Activated CD4-positive, alpha-beta memory T cell treated with anti-CD3 and anti-CD28 coated beads for 36 hours (primary cell): ENCODE data around the gene ITIH4. TPM values are rescaled to one million over a fixed set of nuclear protein-coding genes. Genes with fewer than 3 reads are reported as not detected.

ENCODE experiments used
- CTCF ChIA-PET: fragments of 350-600 bp; sonication (Branson Sonifier 250); formaldehyde crosslinking; loops from one replicate; lab custom pipeline; 2021; ENCODE audit warnings: antibody characterized with exemption, inconsistent platforms; lab: Charles Lee
- POLR2A ChIA-PET: fragments of 350-600 bp; sonication (Branson Sonifier 250); formaldehyde crosslinking; loops from one replicate; lab custom pipeline; 2021; ENCODE audit warnings: antibody characterized with exemption; lab: Charles Lee
- DNase-seq: peaks from one replicate; pipeline ENCODE4 v3.0.0-alpha.2; 2020
- H3K27ac Mint-ChIP-seq: one replicate; pipeline ENCODE4 v1.8.0; 2021; ENCODE audit warnings: mixed read lengths
- H3K27me3 Mint-ChIP-seq: one replicate; pipeline ENCODE4 v1.8.0; 2021; ENCODE audit warnings: mixed read lengths
- H3K36me3 Mint-ChIP-seq: one replicate; pipeline ENCODE4 v1.8.0; 2021; ENCODE audit warnings: mixed read lengths
- H3K4me1 Mint-ChIP-seq: one replicate; pipeline ENCODE4 v1.8.0; 2021; ENCODE audit warnings: low read depth, mixed read lengths
- H3K4me3 Mint-ChIP-seq: one replicate; pipeline ENCODE4 v1.8.0; 2021; ENCODE audit warnings: mild to moderate bottlenecking, mixed read lengths
- H3K9me3 Mint-ChIP-seq: one replicate; pipeline ENCODE4 v1.8.0; 2021; ENCODE audit warnings: mixed read lengths
- intact Hi-C: fragments of 100-400 bp; cut with micrococcal nuclease; formaldehyde crosslinking; loops from one replicate; pipeline ENCODE4 v1.15.1; 2023
- total RNA-seq, 2 experiments: library from RNA; stranded (reverse); gene quantifications; one replicate each; pipeline ENCODE4 v1.2.3, GENCODE V29; 2021

The ITIH4 gene
- total RNA-seq, 2 experiments from 2014 or later: 4.3 to 6.3 TPM

DNA sequence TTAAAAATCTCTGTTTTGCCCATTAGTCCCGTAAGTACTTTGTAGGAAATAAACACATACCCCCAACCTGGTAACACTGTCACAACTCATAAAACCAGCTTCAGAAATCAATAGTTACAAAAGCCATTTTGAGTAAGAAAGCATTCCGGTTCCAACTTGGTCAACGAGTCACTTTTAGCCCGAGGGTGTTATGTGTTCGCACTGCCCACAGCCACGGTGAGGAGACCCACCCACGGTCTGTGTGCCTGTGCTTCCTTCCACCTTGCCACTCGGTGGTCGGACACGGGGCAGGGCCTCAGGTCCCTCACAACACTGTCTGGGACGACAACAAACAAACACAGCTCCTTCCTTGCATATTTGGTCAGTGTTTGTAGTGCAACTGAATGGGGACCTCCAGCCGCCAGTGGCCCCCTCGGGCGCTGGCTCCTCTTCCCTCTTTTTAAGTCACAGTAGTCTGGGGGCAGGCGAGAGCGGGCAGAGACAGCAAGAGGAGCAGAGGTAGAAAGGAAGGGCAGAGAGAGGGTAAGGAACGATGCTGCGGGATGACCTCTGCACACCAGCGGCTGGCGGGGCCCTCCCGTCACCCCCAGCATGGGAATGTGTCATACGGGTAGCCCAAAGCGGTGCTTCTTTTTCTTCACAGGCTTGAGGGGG lies 9.5 kb upstream of the ITIH4 start:
- peaks cover 24% of the 10 kb centered on the region for H3K4me1 Mint-ChIP-seq
- H3K27me3 Mint-ChIP-seq: no peaks in the 10 kb centered on the region
- intact Hi-C loops: no loop called here
- no peak for DNase-seq
- ChIA-PET CTCF (interaction anchor here (0.6 kb wide), 1 partner anchor 53 kb away, joined by 4 read pairs; no protein-coding TSS in a partner anchor), POLR2A (no interaction called here)
- peaks cover 4% of the 10 kb centered on the region for H3K36me3 Mint-ChIP-seq
- no peak overlapping the region for H3K4me3 Mint-ChIP-seq
- no peak overlapping the region for H3K27ac Mint-ChIP-seq
- no peaks in the 10 kb centered on the region for H3K9me3 Mint-ChIP-seq

DNA sequence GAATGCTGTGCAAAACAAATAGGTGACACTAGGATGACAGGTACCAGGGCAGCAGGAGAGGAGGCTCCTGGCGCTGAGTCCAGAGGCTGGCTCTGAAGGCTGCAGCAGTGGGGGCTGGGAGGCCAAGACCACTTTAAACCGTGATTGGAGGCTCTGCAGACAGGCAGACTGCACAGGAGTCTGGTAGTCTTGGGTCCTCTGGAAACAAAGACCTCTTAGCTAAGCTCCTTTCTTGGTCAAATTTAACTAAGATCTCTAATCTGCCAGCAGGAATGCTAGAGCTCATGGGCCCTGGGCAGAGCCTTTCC lies 8.8 kb upstream of the ITIH4 start:
- Mint-ChIP-seq H3K36me3 (peaks cover 4% of the 10 kb centered on the region), H3K27me3 (no peaks in the 10 kb centered on the region), H3K27ac (no peak overlapping the region), H3K9me3 (no peaks in the 10 kb centered on the region), H3K4me3 (no peak overlapping the region), H3K4me1 (peaks cover 24% of the 10 kb centered on the region)
- intact Hi-C loops: no loop called here
- POLR2A ChIA-PET: no interaction called here
- CTCF ChIA-PET: interaction anchor here (0.6 to 2.7 kb wide), 2 partner anchors 18 to 54 kb away, joined by 4 to 12 read pairs; no protein-coding TSS in a partner anchor
- DNase-seq: no peak

DNA sequence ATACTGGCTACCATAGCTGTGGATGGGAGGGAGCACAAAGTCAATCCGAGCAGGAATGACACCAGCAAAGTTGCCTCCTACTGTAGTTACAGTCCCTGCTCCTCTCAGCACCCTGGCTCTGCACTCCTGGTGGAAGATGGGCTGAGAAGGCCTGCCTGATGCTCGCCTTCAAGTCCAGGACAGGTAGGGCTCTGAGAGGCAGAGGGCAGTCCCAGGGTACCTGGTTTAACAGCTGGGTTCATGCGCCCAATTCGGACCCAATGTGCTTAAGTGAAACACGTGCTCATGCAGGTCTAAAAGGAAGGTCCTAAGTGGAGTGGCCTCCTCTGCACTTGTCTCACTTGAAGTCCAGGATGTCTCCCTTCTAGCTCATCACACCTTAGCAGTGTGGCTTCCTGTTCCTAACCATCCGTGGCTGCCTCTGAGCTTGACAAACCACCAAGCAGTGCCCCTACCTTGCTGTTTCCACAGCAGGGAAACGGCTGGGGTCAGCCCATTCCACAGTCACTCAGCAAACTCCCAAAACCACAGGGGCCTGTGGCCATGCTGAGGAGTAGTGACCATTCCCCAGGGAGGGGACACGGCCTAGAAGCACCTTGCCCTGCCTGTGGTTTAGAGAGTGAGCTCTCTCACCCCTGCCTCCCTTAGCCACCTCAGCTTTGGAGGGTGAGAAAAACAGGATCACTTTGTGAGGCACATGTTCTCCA lies 8.2 kb upstream of the ITIH4 start:
- H3K4me1 Mint-ChIP-seq: peaks cover 24% of the 10 kb centered on the region
- H3K4me3 Mint-ChIP-seq: no peak overlapping the region
- H3K27me3 Mint-ChIP-seq: no peaks in the 10 kb centered on the region
- no peaks in the 10 kb centered on the region for H3K9me3 Mint-ChIP-seq
- H3K27ac Mint-ChIP-seq: no peak overlapping the region
- peak; percentile 30 for DNase-seq
- H3K36me3 Mint-ChIP-seq: peaks cover 4% of the 10 kb centered on the region
- ChIA-PET CTCF (interaction anchor here (2.7 kb wide), 1 partner anchor 18 kb away, joined by 12 read pairs; no protein-coding TSS in a partner anchor), POLR2A (interaction anchor here (0.9 kb wide), 1 partner anchor 47 kb away, joined by 3 read pairs; no protein-coding TSS in a partner anchor)
- intact Hi-C loops: no loop called here

DNA sequence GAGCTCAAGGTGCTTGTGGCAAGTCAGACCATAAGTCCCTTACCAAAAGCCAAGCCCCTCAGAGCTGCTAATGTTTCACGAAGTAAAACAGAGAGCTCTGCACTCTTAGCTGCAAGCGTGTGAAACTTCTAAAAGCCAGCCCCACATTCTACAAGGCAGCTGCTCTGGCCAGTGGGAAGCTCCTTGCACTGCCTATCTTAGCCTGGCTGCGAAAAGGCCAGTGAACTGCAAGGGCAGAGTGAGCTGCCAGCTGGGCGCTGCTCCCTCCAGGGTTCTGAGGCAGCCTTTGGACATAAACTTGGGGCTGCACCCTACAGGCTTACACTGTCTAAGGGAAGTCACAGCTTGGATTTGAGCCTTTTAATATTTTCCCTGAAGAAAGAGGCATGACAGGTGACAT lies 6.5 kb upstream of the ITIH4 start:
- H3K27ac Mint-ChIP-seq: no peak overlapping the region

DNA sequence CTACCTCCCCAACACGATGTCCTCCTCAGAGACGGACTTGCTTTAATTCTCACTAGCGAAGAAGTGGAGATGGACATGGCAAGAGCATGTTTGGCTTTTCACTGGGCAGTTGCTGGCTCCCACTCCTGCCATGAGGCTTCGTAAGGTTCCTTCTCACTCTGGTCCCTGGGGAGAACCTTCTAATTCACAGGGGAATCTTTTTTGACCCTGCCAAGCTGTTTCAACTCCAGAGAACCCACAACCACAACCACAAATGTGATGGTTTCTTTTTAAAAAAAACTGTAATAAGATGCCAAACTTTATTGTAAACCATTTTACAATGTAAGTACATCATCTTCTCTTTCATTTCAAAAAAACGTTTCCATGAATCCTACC lies 6.0 kb upstream of the ITIH4 start:
- no peak overlapping the region for H3K27ac Mint-ChIP-seq
- POLR2A ChIA-PET: no interaction called here
- intact Hi-C loops: no loop called here

More for the DNA sequence above, 6.5 kb upstream of the ITIH4 start:
- Mint-ChIP-seq H3K9me3 (no peaks in the 10 kb centered on the region), H3K27me3 (no peaks in the 10 kb centered on the region), H3K36me3 (peaks cover 4% of the 10 kb centered on the region), H3K4me1 (peaks cover 24% of the 10 kb centered on the region), H3K4me3 (no peak overlapping the region)
- DNase-seq: no peak
- intact Hi-C loops: no loop called here
- POLR2A ChIA-PET: no interaction called here
- CTCF ChIA-PET: interaction anchor here (0.8 to 2.7 kb wide), 4 partner anchors 9 to 358 kb away, joined by 3 to 12 read pairs (median 4); no protein-coding TSS in a partner anchor

DNA sequence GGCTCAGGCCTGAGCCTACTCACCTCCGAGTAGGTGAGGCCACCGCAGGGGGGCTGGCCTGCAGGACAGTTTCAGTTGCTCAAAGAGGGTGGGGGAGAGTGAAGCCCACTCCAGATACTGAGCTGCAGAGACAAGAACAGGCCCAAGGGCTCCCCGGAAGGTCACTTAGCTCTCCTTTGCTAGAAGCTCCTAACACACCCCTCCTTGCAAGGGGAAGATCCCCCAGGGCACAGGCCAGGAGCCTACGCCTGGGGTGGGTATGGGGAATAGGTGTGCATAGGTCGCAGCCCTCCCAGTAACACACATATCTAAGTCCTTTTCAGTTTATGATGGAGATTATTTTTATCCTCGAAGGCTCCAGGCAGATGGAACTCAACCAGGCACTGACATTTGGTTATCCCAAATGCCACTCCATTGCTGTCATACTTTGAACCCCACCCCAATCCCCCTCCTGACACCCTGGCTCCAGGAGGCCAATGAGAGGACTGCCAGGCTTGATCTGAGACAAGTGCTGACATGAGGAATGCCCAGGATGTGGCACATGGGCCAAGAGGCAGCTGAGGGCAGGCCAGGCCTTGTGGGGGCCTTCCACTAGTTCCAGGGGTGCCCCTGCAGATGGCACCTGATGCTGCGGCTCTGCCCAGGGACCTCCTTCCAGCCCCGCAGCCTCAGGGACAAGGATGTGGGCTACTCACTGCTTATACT lies 5.4 kb upstream of the ITIH4 start:
- H3K27ac Mint-ChIP-seq: no peak overlapping the region

More for the DNA sequence above, 6.0 kb upstream of the ITIH4 start:
- CTCF ChIA-PET: interaction anchor here (0.8 to 1.3 kb wide), 3 partner anchors 9 to 359 kb away, joined by 3 to 6 read pairs (median 3); no protein-coding TSS in a partner anchor
- H3K4me1 Mint-ChIP-seq: peaks cover 24% of the 10 kb centered on the region
- peaks cover 4% of the 10 kb centered on the region for H3K36me3 Mint-ChIP-seq
- no peaks in the 10 kb centered on the region for H3K27me3 Mint-ChIP-seq
- no peaks in the 10 kb centered on the region for H3K9me3 Mint-ChIP-seq
- no peak for DNase-seq
- H3K4me3 Mint-ChIP-seq: no peak overlapping the region

DNA sequence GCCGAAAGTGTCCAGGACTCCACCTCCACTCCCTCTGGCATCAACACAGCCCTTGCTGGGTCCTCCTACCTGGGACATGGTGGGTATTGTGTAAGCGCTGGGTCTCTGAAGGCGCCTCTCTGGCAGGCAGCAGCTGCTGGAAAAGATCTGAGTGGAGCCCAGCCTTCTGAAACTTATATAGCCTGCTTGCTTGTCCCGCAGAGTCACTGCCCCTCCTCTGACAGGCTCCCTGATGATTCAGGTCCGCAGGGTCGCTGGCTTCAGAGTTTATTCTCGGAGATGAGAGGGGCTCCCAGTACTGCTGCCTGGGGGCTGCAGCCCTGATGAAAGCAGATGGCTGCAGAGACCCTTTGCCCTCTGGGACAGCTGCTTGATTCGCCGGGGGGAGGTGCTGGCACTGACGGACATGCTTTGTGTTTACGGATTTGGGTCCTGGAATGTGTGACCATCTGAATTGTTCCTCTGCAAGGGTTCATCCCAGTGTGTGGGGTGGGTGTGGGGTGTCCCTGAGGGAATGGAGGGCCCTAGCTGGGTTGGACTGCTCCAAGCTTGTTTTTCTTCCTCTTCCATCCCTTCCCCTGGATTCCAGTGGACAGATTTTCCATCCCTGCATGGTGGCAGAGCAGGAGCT lies 4.5 kb upstream of the ITIH4 start, which contains the start of gene MUSTN1:
MUSTN1 (minus strand) TSS at position 149 of the 631 bp plus-strand sequence; CDS start at position 78, 71 bp downstream.
- no peaks in the 10 kb centered on the region for H3K9me3 Mint-ChIP-seq
- ChIA-PET POLR2A (no interaction called here), CTCF (interaction anchor here (0.8 kb wide), 1 partner anchor 14 kb away, joined by 3 read pairs; no protein-coding TSS in a partner anchor)
- intact Hi-C loops: no loop called here
- H3K27me3 Mint-ChIP-seq: no peaks in the 10 kb centered on the region
- no peaks in the 10 kb centered on the region for H3K36me3 Mint-ChIP-seq
- H3K4me3 Mint-ChIP-seq: no peak within 1 kb of the TSS
- peaks cover 24% of the 10 kb centered on the region for H3K4me1 Mint-ChIP-seq
- H3K27ac Mint-ChIP-seq: no peak within 1 kb of the TSS
- no peak for DNase-seq

More for the DNA sequence above, 5.4 kb upstream of the ITIH4 start:
- no peaks in the 10 kb centered on the region for H3K9me3 Mint-ChIP-seq
- no peak overlapping the region for H3K4me3 Mint-ChIP-seq
- POLR2A ChIA-PET: no interaction called here
- CTCF ChIA-PET: no interaction called here
- no peaks in the 10 kb centered on the region for H3K27me3 Mint-ChIP-seq
- H3K36me3 Mint-ChIP-seq: peaks cover 4% of the 10 kb centered on the region
- intact Hi-C loops: no loop called here
- no peak for DNase-seq
- peaks cover 24% of the 10 kb centered on the region for H3K4me1 Mint-ChIP-seq

DNA sequence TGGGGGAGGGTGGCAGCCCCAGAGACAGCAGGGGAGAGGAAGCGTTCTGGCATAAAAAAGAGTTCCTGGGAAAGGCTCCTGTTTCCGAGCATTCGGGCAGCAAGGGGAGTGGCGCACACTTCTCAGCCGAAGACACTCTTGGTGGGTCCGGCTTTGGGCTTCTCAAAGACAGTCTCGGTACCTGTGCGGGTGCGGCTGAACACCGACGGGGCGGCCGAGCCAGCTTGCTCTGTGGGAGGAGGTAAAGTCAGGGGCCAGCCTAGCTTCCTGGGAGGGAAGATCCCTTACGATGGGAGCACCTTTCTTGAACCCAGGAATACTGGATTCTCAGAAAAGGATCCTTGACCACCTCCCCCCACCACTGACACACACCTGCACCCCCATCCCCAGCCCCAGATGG lies 2.7 kb upstream of the ITIH4 start:
- H3K27ac Mint-ChIP-seq: no peak overlapping the region
- H3K4me1 Mint-ChIP-seq: peaks cover 10% of the 10 kb centered on the region
- H3K27me3 Mint-ChIP-seq: no peaks in the 10 kb centered on the region
- H3K4me3 Mint-ChIP-seq: no peak overlapping the region
- CTCF ChIA-PET: no interaction called here
- no peaks in the 10 kb centered on the region for H3K9me3 Mint-ChIP-seq
- DNase-seq: no peak
- no peaks in the 10 kb centered on the region for H3K36me3 Mint-ChIP-seq
- POLR2A ChIA-PET: interaction anchor here (0.6 kb wide), 1 partner anchor 356 kb away, joined by 3 read pairs; no protein-coding TSS in a partner anchor
- intact Hi-C loops: no loop called here

DNA sequence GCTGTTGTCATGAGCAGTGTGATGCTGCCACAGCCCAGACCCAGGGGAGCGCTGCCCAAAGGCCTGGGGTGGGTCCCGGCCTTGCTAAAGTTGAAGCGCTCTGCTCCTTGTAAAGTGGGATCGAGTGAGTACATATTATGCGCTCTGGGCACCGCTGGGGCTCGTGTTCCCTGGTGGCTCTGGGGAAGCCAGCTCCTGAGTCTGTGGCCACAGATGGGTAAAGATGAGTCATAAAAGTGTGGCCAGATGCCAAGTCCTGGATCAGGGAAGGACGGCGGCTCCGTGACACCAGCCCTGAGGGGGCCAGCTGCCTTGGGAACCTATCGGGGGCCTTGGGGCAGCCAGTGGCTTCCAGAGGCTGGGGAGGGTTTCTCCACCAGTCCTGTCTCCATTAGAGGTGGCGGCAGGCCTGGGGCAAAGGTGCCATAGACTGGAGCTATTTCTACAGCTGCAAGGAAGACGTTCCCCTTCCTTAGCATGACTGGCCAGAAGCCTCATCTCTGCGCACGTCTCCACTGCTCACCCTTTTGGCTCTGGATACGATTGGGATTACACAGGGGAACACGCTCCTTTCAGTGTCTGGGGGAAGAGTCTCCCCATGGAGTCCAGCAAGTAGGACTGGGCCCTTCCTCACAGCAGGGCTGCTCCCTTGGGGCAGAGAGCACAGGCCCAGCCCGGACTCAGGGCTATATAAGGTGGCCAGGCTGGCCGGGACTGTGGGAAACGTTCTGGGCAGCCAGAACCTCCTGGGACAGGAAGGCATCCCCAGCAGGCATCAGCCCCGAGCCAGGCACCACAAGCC lies 1.2 kb upstream of the ITIH4 start:
- Mint-ChIP-seq H3K27me3 (no peaks in the 10 kb centered on the region), H3K4me1 (no peaks in the 10 kb centered on the region), H3K4me3 (no peak overlapping the region), H3K9me3 (no peaks in the 10 kb centered on the region), H3K27ac (no peak overlapping the region), H3K36me3 (no peaks in the 10 kb centered on the region)
- intact Hi-C loops: no loop called here
- ChIA-PET CTCF (no interaction called here), POLR2A (no interaction called here)
- no peak for DNase-seq

DNA sequence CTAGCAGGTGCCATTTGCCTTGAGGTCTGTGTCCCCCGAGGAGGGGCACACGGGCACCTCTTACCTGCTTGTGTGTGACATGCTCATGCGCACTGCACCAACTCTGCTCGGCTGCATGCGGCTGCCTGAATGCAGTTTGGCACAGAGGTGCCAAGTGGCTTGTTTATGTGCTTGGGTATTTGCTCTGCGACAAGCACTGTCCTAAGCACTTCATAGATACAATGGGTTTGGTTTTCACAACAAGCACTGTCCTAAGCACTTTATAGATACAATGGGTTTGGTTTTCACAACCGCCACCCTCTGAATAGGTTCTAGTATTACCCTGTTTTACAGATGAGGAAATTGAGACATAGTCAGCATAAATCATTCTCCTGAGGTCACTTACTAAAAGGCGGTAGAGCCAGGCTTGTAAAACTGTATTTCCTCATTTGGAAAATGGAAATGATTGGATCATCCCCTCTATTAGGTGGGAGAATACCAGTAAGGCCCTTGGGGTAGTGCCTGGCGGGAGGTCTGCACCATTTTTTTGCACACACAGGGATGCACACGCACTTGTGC lies 487 bp downstream of the ITIH4 start:
- no peak overlapping the region for H3K4me3 Mint-ChIP-seq
- intact Hi-C loops: no loop called here
- no peak for DNase-seq
- POLR2A ChIA-PET: no interaction called here
- no peaks in the 10 kb centered on the region for H3K36me3 Mint-ChIP-seq
- CTCF ChIA-PET: no interaction called here
- H3K27me3 Mint-ChIP-seq: no peaks in the 10 kb centered on the region
- H3K4me1 Mint-ChIP-seq: no peaks in the 10 kb centered on the region
- no peak overlapping the region for H3K27ac Mint-ChIP-seq
- no peaks in the 10 kb centered on the region for H3K9me3 Mint-ChIP-seq

DNA sequence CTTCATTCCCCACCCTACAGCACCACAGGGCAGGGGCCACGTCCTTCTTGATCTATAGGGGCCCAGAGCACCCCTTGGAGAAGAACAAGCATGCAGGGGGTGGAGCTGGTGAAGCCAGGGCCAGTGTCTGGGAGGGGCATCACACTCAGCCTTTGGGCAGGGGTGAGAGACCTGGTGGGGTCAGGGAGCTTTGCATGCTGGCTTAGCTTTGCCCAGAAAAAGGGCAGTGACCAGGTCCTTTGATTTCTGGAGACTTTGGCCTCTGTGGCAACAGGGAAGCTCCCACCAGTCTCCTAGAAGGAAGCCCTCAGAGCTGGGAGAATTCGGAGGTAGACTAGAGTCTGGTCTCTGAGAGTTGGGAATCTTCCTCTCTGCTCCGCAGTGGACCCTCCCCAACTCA lies 990 bp downstream of the ITIH4 start:
- H3K36me3 Mint-ChIP-seq: no peaks in the 10 kb centered on the region
- H3K27ac Mint-ChIP-seq: no peak overlapping the region
- H3K4me3 Mint-ChIP-seq: no peak overlapping the region
- H3K4me1 Mint-ChIP-seq: no peaks in the 10 kb centered on the region
- H3K27me3 Mint-ChIP-seq: no peaks in the 10 kb centered on the region
- ChIA-PET CTCF (no interaction called here), POLR2A (interaction anchor here (0.5 kb wide), 1 partner anchor 187 kb away, joined by 3 read pairs; no protein-coding TSS in a partner anchor)
- intact Hi-C loops: no loop called here
- no peak for DNase-seq
- H3K9me3 Mint-ChIP-seq: no peaks in the 10 kb centered on the region
